ENCODE results near the gene TTC39B.

- TF ChIP-seq CTCF (IDR thresholded peaks at IDR 0.05) (no peak), ZFX (IDR thresholded peaks at IDR 0.05; ENCODE audit: borderline replicate concordance) (no peak)
Measured at GRCh38 chr9:15218994-15219393, 88.0 kb downstream of the TTC39B start.
